Endothelial cell of umbilical vein (primary cell): ENCODE measurements around the gene KRTAP20-4.

Experiments
- EZH2 ChIP-seq: IDR thresholded peaks from 2 replicates; pipeline ENCODE4 v1.6.1; 2012; ENCODE audit warnings: borderline replicate concordance, low read depth, mild to moderate bottlenecking, moderate library complexity, low read length, inconsistent platforms; ENCODE audit not compliant: severe bottlenecking
- FOS ChIP-seq: IDR thresholded peaks from 2 replicates; pipeline ENCODE4 v1.6.1; 2011; ENCODE audit warnings: mild to moderate bottlenecking, low read length, moderate library complexity, borderline replicate concordance; ENCODE audit not compliant: insufficient read depth
- GATA2 ChIP-seq: IDR thresholded peaks from 2 replicates; pipeline ENCODE4 v1.7.0; 2011; ENCODE audit warnings: low read depth, mild to moderate bottlenecking, moderate library complexity, mixed read lengths, low read length; ENCODE audit not compliant: insufficient read length, insufficient read depth
- POLR2A ChIP-seq: IDR thresholded peaks from 2 replicates; pipeline ENCODE4 v1.6.1; 2012; ENCODE audit warnings: low read depth, mild to moderate bottlenecking, control low read depth, low read length
- POLR2AphosphoS5 ChIP-seq: IDR thresholded peaks from 2 replicates; pipeline ENCODE4 v1.6.1; 2012; ENCODE audit warnings: low read depth, mild to moderate bottlenecking, control low read depth, low read length, moderate library complexity; ENCODE audit not compliant: insufficient read depth
- TF ChIP-seq, protein P1 (sequence below), 2 donors: IDR thresholded peaks; 1 replicate in 1 of 2; 2 replicates in 1 of 2; pipeline ENCODE4 v1.5.1; 2011; ENCODE audit warnings: low read length in 2 of 2, mild to moderate bottlenecking in 2 of 2, moderate library complexity in 2 of 2, control low read depth in 1 of 2, inconsistent platforms in 1 of 2, low read depth in 1 of 2; ENCODE audit not compliant: insufficient read depth in 1 of 2; ENCODE audit errors: extremely low read depth in 1 of 2
- TF ChIP-seq, protein P2 (sequence below): IDR thresholded peaks from 2 replicates; pipeline ENCODE4 v1.6.1; 2011; ENCODE audit not compliant: insufficient read depth, insufficient read length

GRCh38 chr21:30590297-30590696 is 30.1 kb upstream of the KRTAP20-4 start, which contains the start of gene KRTAP22-2:
- TF ChIP-seq, protein P1, sequence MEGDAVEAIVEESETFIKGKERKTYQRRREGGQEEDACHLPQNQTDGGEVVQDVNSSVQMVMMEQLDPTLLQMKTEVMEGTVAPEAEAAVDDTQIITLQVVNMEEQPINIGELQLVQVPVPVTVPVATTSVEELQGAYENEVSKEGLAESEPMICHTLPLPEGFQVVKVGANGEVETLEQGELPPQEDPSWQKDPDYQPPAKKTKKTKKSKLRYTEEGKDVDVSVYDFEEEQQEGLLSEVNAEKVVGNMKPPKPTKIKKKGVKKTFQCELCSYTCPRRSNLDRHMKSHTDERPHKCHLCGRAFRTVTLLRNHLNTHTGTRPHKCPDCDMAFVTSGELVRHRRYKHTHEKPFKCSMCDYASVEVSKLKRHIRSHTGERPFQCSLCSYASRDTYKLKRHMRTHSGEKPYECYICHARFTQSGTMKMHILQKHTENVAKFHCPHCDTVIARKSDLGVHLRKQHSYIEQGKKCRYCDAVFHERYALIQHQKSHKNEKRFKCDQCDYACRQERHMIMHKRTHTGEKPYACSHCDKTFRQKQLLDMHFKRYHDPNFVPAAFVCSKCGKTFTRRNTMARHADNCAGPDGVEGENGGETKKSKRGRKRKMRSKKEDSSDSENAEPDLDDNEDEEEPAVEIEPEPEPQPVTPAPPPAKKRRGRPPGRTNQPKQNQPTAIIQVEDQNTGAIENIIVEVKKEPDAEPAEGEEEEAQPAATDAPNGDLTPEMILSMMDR (IDR thresholded peaks at IDR 0.05; ENCODE audit: extremely low read depth in 1 of 2, insufficient read depth in 1 of 2, low read depth in 1 of 2, low read length in 2 of 2), result no peak
- TF ChIP-seq POLR2A (no peak), EZH2 (no peak), POLR2AphosphoS5 (no peak), GATA2 (no peak), FOS (no peak)
- TF ChIP-seq, protein P2, sequence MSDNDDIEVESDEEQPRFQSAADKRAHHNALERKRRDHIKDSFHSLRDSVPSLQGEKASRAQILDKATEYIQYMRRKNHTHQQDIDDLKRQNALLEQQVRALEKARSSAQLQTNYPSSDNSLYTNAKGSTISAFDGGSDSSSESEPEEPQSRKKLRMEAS, result no peak
